DMS 273 (cell line): ENCODE data around the gene ZFAND3.
"Not testable (repeated sequence)": the region's sequence is repeated elsewhere in the genome, so short reads cannot be mapped to it uniquely, and the experiment has no call there.

Experiments used
- DNase-seq: peaks from one replicate; lab custom pipeline; 2025; ENCODE audit not compliant: unreplicated experiment; lab: John Stamatoyannopoulos, UW

ZFAND3 gene

DNA sequence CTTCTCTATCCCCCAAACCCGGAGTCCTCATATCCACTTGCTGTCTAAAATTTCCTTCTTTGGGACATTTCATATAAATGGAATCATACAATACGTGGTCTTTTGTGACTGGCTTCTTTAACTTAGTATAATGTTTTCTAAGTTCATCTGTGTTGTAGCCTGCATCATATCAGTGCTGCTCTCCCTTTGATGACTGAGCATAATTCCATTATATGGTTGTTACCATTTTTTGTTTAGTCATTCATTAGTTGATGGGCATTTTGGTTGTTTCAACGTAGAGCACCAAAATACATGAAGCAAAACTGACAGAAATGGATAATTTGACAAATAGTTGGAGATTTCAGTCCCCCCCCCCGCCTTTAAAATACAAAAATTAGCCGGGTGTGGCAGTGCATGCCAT, 71.5 kb downstream of the ZFAND3 start:
- no peak for DNase-seq

- DNase-seq = no peak
These were observed 73.7 kb downstream of the ZFAND3 start for GRCh38 chr6:37893257-37893656.

GRCh38 chr6:37893734-37894133, 74.2 kb downstream of the ZFAND3 start:
- not testable (repeated sequence) for DNase-seq

GRCh38 chr6:37894585-37894984, 75.1 kb downstream of the ZFAND3 start:
- no peak for DNase-seq

- DNase-seq = no peak
These were observed 77.8 kb downstream of the ZFAND3 start for GRCh38 chr6:37897321-37897720.

DNA sequence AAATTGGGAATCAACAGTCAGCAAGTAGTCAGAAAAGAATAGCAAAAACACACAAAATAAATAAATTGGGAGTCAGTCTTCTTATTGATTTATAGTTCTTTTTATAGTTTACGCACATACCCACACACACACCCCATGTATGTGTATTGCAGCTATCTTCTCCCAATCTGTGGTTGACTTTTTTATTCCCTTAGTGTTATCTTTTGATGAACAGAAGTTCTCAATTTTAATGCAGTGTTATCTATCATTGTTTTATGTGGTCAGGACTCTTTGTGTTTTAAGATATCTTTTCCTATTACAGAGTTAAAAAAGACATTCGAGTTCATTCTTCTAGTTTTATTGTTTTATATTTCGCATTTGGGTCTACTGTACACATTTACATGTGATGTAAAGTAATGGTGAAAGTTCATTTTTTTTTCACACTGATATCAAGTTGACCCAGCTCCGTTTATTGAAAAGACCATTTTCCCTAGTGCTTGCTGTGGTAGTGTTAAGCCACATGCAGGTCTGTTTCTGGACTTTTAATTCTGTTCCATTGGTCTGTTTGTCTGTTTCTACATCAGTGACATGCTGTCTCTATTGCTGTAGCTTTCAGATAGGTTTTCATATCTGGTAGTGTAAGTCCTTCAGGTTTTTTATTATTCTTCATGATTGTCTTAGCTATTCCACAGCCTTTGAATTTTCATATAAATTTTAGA, 78.4 kb downstream of the ZFAND3 start:
- no peak for DNase-seq

GRCh38 chr6:37903351-37904340, 84.1 kb downstream of the ZFAND3 start:
- DNase-seq = no peak

GRCh38 chr6:37904590-37904989, 85.1 kb downstream of the ZFAND3 start:
- no peak for DNase-seq

DNA sequence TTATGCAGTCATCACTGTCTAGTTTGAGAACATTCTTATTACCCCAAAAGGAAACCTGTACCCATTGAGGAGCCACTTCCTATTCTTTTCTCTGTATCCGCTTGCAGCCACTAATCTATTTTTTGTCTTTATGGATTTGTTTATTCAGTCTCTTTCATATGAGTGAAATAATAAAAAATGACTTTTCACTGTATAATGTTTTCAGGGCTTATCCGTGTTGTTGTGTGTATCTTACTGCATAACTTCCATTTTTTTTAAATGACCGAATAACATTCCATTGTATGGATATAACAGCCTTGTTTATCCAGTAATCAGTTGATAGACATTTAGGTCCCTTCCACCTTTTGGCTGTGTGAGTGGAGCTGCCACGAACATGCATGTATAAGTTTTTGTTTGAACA, 86.6 kb downstream of the ZFAND3 start:
- no peak for DNase-seq

GRCh38 chr6:37910998-37911397, 91.5 kb downstream of the ZFAND3 start:
- no peak for DNase-seq

GRCh38 chr6:37913210-37913609, 93.7 kb downstream of the ZFAND3 start:
- DNase-seq = no peak

- DNase-seq = no peak
These were observed 95.9 kb downstream of the ZFAND3 start for GRCh38 chr6:37915463-37915862.

DNA sequence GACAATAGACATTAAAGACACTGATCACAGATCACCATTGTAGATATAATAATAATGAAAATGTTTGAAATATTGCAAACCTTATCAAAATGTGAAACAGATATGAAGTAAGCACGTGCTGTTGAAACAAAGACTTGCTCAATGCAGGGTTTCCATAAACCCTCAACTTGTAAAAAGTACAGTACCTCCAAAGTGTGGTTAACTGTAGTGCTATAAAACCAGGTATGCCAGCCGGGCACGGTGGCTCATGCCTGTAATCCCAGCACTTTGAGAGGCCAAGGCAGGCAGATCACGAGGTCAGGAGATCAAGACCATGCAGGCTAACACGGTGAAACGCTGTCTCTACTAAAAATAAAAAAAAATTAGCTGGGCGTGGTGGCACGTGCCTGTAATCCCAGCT, 96.6 kb downstream of the ZFAND3 start:
- DNase-seq = no peak

DNA sequence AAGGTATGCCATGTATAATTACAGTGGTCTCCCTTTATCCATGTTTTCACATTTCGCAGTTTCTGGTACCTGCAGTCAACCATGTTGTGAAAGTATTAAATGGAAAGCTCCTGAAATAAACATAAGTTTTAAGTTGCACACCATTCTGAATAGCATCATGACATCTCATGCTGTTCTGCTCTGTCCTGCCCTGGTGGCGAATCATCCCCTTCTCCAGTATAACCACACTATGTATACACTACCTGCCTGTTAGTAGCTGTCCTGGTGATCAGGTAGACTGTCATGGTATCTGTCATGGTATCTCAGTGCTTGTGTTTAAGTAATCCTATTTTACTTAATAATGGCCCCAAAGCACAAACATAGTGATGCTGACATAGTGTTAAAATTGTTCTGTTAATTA, 97.1 kb downstream of the ZFAND3 start:
- DNase-seq = no peak

DNA sequence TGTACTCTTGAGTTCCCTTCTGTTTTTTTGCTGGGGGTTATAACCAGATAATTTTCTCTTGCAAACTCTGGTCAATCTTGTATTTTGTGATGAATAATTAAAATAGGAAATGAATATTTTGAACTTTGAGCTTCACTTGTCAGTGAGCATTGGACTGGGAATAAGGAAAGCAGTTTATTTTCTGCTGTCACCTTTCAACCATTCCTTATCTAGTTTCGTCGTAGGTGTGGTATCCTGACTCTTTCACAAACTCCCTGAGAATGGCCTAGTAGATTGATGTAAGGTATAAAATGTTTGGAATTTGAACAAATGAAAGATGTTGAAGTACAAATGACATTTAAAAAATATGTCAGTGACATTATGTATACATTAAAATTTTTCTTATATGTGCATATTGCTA, 98.0 kb downstream of the ZFAND3 start:
- DNase-seq = no peak

GRCh38 chr6:37919417-37920157, 100.1 kb downstream of the ZFAND3 start:
- no peak for DNase-seq

- no peak for DNase-seq
These were observed 101.1 kb downstream of the ZFAND3 start for GRCh38 chr6:37920667-37921066.

- DNase-seq = no peak
These were observed 103.0 kb downstream of the ZFAND3 start for GRCh38 chr6:37922563-37922962.

DNA sequence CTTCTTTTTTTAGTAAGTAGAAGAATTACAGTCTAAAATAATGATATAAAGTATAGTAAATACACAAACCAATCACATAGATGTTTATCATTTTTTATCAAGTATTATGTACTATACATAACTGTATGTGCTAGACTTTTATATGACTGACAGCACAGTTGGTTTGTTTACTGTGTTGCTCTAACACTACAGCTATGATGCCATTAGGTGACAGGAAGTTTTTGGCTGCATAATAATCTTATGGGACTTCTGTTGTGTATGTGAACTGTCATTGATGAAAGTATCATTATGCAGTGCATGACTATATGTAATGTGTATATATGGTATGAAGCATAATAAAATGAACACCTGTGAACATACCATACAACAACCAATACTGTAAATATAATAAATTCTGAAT, 104.0 kb downstream of the ZFAND3 start:
- DNase-seq = no peak

GRCh38 chr6:37926661-37927060, 107.1 kb downstream of the ZFAND3 start:
- no peak for DNase-seq

DNA sequence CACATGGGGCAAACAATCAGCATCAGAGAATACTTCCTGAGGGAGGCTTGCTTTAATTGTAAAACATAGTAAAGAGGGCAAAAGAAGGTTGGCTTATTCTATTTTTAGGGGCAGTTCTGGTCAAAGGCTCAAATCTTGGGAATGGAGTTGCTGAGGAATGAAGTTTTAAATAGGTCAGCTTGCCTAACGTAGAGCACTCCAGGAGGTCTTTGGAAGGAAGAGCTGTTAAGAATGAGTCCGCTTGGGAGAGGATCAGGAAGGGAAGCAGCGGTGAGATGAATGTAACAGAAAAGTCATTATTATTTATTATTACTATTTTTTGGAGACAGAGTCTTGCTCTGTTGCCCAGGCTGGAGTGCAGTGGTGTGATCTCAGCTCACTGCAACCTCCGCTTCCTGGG, 108.7 kb downstream of the ZFAND3 start:
- no peak for DNase-seq
